ENCODE results near the gene TRERF1.
A peak's percentile ranks its signal among the peaks of the same experiment; 100 is the strongest.

TRERF1 gene

GRCh38 chr6:42263165-42263728 is 188.5 kb downstream of the TRERF1 start:
- no peak overlapping the region for H3K4me2 ChIP-seq
- no peak overlapping the region for H3K27ac ChIP-seq
- H3K4me3 ChIP-seq: no peak overlapping the region
- no peak overlapping the region for H3K9ac ChIP-seq
- peaks cover 26 to 78% (median 60%) of the 10 kb centered on the region in 11 experiments for H3K36me3 ChIP-seq
- no peaks in the 10 kb centered on the region for H3K27me3 ChIP-seq
- H4K20me1 ChIP-seq: no peaks in the 10 kb centered on the region
- no peak for TF ChIP-seq Cebpa-rat (IDR thresholded peaks at IDR 0.05)
- H3K4me1 ChIP-seq: no peaks in the 10 kb centered on the region
- H3K9me3 ChIP-seq (replicated peaks in 1 of 11): no peaks in the 10 kb centered on the region

DNA sequence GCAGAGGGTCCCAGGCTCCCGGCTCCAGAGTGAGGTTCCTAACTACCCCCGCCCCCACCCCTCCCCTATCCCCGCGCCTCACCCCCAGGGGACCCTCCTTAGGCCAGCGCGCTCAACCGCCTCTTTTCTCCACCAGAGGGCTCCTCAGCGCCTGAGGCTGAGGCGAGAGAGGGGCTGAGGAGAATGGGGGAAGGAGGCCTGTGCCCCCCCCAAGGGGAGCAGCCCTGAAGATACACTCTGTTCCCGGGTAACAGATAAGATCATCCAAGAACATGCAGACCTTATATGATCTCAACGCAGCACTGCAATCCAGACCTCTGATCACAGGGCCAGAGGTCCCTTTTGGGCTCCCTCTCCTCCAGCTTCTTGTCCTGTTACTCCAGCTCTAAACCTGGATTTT is 190.8 kb downstream of the TRERF1 start:
- Histone ChIP-seq H3K36me3 (peaks cover 35 to 88% (median 64%) of the 10 kb centered on the region in 11 experiments), H3K4me2 (no peak overlapping the region), H3K4me3 (no peak overlapping the region), H3K27ac (no peak overlapping the region), H3K4me1 (no peaks in the 10 kb centered on the region), H4K20me1 (no peaks in the 10 kb centered on the region), H3K27me3 (no peaks in the 10 kb centered on the region), H3K9me3 (replicated peaks in 1 of 11) (no peaks in the 10 kb centered on the region), H3K9ac (no peak overlapping the region)
- TF ChIP-seq Cebpa-rat (IDR thresholded peaks at IDR 0.05): no peak

DNA sequence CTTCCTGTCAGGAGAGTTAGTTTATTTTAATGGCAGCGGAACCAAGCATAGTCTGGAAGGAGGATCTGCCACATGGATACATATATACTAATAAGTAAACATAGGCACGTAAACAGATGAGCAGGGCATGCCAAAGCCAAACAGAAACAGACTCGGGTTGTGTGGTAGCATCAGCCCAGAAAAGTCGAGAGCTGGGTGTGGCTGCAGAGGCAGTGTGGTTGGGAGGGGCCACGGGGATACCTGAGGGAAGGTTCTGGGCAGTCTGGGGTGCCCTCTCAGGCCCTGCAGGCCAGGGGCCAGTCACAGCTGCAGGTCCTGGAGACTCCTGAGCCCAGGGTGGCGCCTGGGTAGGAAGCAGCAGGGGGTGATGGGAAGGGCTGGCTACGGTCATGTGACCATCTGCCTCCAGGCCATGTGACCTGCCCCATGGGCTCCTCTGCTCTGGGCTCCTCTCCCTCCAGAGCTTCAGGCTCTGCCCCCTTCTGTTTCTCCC is 191.3 kb downstream of the TRERF1 start:
- Histone ChIP-seq H3K36me3 (peaks cover 35 to 89% (median 69%) of the 10 kb centered on the region in 11 experiments), H3K4me1 (no peaks in the 10 kb centered on the region), H3K4me3 (no peak overlapping the region), H3K27me3 (no peaks in the 10 kb centered on the region), H3K9ac (no peak overlapping the region), H3K9me3 (replicated peaks in 1 of 11) (no peaks in the 10 kb centered on the region), H3K27ac (0 out of 22 replicates have a peak overlapping the region, but pooled peaks of 1 of the 11 experiments have one; percentile 5), H3K4me2 (no peak overlapping the region), H4K20me1 (no peaks in the 10 kb centered on the region)
- TF ChIP-seq Cebpa-rat (IDR thresholded peaks at IDR 0.05): no peak

GRCh38 chr6:42259841-42260395 is 191.8 kb downstream of the TRERF1 start:
- no peaks in the 10 kb centered on the region for H3K9me3 ChIP-seq (replicated peaks in 1 of 11)
- no peak overlapping the region for H3K4me3 ChIP-seq
- no peak overlapping the region for H3K9ac ChIP-seq
- peaks cover 40 to 89% (median 73%) of the 10 kb centered on the region in 11 experiments for H3K36me3 ChIP-seq
- no peak for TF ChIP-seq Cebpa-rat (IDR thresholded peaks at IDR 0.05)
- H4K20me1 ChIP-seq: no peaks in the 10 kb centered on the region
- no peaks in the 10 kb centered on the region for H3K27me3 ChIP-seq
- H3K4me2 ChIP-seq: no peak overlapping the region
- H3K27ac ChIP-seq: no peak overlapping the region
- no peaks in the 10 kb centered on the region for H3K4me1 ChIP-seq

GRCh38 chr6:42259286-42259685 is 192.4 kb downstream of the TRERF1 start:
- TF ChIP-seq Cebpa-rat (IDR thresholded peaks at IDR 0.05): no peak
- H3K27ac ChIP-seq: no peak overlapping the region
- no peaks in the 10 kb centered on the region for H3K27me3 ChIP-seq
- no peak overlapping the region for H3K4me3 ChIP-seq
- no peaks in the 10 kb centered on the region for H3K9me3 ChIP-seq (replicated peaks in 1 of 11)
- no peaks in the 10 kb centered on the region for H4K20me1 ChIP-seq
- H3K4me1 ChIP-seq: no peaks in the 10 kb centered on the region
- H3K4me2 ChIP-seq: no peak overlapping the region
- H3K36me3 ChIP-seq: peaks cover 40 to 89% (median 73%) of the 10 kb centered on the region in 11 experiments
- H3K9ac ChIP-seq: no peak overlapping the region

DNA sequence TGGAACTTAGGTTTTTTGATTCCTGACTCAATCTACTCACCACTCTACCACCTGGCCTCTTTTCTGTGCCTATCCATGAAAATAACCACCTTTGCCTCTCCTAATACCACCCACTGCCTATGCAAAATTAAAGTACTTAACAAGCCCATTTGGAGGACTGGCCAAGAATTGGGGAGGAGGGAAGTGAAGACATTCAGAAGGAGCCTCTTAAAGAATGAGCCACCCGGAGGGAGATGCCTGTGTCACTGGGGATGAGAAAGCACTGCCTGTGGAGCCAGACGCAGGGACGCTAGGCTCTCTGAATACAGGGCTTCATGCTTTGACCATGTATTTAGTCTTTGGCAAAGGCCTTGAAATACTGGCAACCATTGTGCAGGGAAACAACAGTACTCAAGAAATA is 194.1 kb downstream of the TRERF1 start:
- Histone ChIP-seq H3K9me3 (replicated peaks in 1 of 11) (no peaks in the 10 kb centered on the region), H3K4me1 (peaks cover under 1 to 3% (median 2%) of the 10 kb centered on the region in 10 experiments; a peak in 13 of 20 replicates), H3K36me3 (peaks cover 42 to 89% (median 76%) of the 10 kb centered on the region in 11 experiments), H3K27me3 (no peaks in the 10 kb centered on the region), H3K4me3 (no peak overlapping the region), H3K27ac (no peak overlapping the region), H3K4me2 (no peak overlapping the region), H4K20me1 (no peaks in the 10 kb centered on the region), H3K9ac (no peak overlapping the region)
- no peak for TF ChIP-seq Cebpa-rat (IDR thresholded peaks at IDR 0.05)

DNA sequence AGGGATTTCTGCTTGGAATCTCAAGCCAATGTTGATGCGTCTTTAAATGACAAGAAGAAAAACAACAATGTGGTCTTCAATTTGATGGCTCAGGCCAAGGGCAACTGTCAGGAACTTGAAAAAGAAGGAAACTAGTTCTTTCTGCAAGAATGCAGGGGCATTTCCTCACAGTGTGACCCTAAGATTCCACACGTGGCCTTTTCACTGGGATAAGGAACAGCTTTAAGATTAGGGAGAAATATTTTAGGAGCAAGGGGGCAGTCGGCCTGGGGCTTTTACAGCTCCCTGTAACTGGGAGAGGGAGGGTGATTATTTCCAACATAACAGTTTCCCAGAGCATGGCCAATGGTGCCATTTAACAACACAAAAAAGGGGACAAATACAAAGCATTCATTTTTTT is 194.7 kb downstream of the TRERF1 start:
- no peaks in the 10 kb centered on the region for H4K20me1 ChIP-seq
- no peaks in the 10 kb centered on the region for H3K9me3 ChIP-seq (replicated peaks in 1 of 11)
- H3K27me3 ChIP-seq: no peaks in the 10 kb centered on the region
- TF ChIP-seq Cebpa-rat (IDR thresholded peaks at IDR 0.05): no peak
- no peak overlapping the region for H3K4me2 ChIP-seq
- H3K27ac ChIP-seq: no peak overlapping the region
- H3K4me3 ChIP-seq: no peak overlapping the region
- peaks cover 6 to 8% (median 8%) of the 10 kb centered on the region in 10 experiments; a peak in 17 of 20 replicates for H3K4me1 ChIP-seq
- peaks cover 41 to 93% (median 80%) of the 10 kb centered on the region in 11 experiments for H3K36me3 ChIP-seq
- no peak overlapping the region for H3K9ac ChIP-seq

DNA sequence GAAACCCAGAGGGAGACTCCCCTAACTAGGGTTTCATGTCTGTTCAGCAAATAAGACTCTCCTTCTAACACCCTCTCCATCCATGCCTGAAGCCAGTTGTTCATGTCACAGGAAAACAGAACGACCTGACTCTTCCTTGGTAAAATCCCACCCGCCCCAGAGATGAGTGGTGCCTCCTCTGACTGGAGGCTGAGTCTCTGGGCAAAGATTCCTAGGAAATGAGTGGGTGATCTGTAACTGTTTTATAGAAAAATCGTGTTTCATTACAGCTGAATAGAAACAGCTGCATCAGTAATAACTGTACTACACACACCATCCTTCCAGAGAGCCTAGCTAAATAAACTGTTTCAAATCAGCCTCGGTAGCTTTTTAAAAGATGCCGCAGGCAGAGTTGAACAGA is 196.7 kb downstream of the TRERF1 start:
- Histone ChIP-seq H3K9me3 (replicated peaks in 1 of 11) (no peaks in the 10 kb centered on the region), H3K27ac (no peak overlapping the region), H4K20me1 (no peaks in the 10 kb centered on the region), H3K9ac (no peak overlapping the region), H3K36me3 (peaks cover 47 to 99% (median 94%) of the 10 kb centered on the region in 11 experiments), H3K4me1 (peaks cover 9 to 13% (median 10%) of the 10 kb centered on the region in 10 experiments; a peak in 17 of 20 replicates), H3K4me2 (no peak overlapping the region), H3K27me3 (no peaks in the 10 kb centered on the region), H3K4me3 (no peak overlapping the region)
- no peak for TF ChIP-seq Cebpa-rat (IDR thresholded peaks at IDR 0.05)

- Histone ChIP-seq H3K4me2 (no peak overlapping the region), H4K20me1 (no peaks in the 10 kb centered on the region), H3K27me3 (no peaks in the 10 kb centered on the region), H3K4me3 (no peak overlapping the region), H3K9ac (no peak overlapping the region), H3K36me3 (peaks cover 49 to 99% (median 97%) of the 10 kb centered on the region in 11 experiments), H3K9me3 (replicated peaks in 1 of 11) (no peaks in the 10 kb centered on the region), H3K4me1 (peaks cover 9 to 14% (median 11%) of the 10 kb centered on the region in 10 experiments; a peak in 17 of 20 replicates), H3K27ac (no peak overlapping the region)
- no peak for TF ChIP-seq Cebpa-rat (IDR thresholded peaks at IDR 0.05)
Observed at GRCh38 chr6:42254505-42254904, 197.2 kb downstream of the TRERF1 start.
